GM03348 (cell line): ENCODE data around the gene TPD52L3.

Experiments
- DNase-seq: peaks from one replicate; pipeline ENCODE4 v3.0.0; 2012; ENCODE audit warnings: low spot score

TPD52L3 gene

DNA sequence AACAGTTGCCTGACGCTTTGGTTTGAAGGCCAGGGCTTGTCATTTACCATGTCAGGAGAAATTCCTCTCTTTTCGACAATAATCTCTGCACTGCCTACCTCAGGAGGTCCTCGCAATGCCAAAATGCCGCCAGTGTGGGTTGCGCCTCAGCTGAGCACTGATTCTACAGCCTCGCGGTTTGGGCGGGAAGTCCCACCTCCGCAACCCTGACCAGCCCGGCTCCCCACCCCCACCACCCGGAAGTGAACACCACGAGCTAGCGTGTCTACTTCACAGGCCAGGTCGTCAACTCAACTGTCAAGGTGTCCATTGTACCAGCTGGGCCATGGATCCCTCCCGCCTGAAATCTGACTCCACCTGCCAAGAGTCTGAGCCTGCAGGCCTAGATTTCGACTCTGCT, at the start of gene TPD52L3:
Gene TPD52L3 (plus strand): TSS at position 273 of the 400 bp plus-strand sequence. CDS start 221 bp downstream, outside the sequence.
- DNase-seq = no peak

DNA sequence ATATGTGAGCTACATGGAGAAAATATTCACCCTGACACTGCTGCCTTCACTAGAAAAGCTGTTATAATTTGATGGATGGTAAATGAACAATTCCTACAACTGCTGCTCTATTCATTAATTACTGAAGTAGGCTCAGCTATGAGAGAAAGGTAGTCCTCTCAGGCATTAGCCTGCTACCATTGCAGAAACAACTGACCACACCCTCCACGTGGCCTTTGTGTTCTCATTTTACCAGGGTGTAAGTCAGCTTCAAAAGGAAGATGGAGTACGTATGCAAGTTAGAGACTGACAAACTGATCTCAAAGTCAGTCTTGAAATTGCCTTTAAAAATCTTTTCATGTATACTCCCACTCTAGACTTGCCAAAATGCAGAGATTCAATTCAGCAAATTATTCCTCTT, 26.3 kb upstream of the TPD52L3 start:
- no peak for DNase-seq

DNA sequence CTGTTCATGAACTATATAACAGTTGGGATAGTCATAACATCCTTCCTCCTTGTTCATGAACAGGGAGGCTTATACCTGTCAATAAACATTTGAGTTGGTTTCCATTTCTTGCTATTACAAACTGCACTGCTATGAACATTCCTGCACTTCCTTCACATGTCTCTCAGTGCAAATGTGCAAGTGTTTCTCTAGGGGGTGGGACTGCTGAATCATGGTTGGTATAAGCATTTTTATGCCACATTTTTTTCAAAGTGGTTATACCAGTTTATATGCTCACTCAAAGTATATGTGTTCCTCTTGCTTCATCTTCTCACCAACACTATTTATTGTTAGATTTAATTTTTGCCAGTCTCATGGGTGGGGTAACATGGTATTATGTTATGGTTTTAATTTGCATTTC, 25.8 kb upstream of the TPD52L3 start:
- DNase-seq = peak; percentile 9

DNA sequence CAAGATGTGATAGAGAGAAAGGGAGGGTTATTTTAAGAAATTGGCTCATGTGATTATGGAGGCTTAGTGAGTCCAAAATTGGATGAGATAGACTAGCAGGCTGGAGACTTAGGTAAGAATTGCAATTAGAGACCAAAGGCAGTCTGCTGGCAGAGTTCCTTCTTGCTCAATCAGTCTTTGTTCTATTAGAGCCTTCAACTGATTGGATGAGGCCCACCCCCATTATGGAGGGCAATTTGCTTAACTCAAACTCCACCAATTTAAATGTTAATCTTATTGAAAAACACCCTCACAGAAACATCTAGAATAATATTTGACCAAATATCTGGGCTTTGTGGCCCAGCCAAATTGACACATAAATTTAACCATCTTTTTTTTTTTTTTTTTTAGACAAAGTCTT, 23.9 kb upstream of the TPD52L3 start:
- no peak for DNase-seq

DNA sequence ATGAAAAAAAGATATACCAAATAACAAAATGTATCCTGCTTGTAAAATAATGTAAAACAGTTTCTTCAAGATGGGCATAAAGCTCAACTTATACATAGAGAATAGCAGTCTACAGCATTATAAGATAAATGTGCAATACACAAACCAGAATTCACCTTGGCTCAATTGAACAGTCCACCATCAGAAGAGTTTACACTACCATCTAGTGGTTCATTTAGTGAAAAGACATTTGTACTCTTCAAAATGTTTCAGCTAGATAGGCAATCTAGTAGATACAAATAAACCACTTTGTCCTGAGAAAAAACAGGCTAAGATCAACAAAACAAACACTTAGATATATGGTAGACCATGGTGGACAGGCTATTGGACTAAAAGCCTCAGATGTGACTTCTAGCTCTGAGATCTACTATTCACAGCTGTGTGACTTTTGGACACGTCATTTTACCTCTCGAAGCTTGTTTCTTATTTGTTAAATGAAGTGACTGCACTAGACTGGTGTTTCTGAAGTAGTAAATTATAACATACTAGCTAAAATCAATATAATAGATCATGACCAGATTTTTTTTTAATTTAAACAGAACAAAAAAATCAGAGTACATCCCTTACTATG, 22.1 kb upstream of the TPD52L3 start:
- peak; percentile 68 for DNase-seq

DNA sequence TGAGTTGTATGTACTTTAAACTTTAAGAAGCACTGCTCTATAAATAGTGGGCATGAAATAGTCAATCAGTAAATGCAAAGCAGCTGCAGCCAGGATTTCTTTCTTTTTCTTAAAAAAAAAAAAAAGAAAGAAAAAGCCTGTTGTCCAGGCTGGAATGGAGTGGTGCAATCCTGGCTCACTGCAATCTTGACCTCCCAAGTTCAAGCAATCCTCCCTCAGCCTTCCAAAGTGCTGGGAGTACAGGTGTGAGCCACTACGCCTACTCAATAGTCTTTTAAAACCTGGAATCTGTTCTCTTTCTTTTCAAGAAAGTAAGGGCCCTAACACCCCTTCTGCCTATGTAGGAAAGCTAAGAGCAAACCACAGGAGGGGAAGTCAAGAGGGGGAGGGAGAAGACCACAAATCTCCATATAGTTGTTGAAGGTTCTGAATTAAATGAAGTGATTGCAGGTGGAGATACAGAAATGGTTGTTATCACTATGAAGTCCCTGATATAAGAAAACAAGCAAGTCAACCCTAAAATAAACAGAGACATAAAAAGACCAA, 20.6 kb upstream of the TPD52L3 start:
- DNase-seq = no peak

DNA sequence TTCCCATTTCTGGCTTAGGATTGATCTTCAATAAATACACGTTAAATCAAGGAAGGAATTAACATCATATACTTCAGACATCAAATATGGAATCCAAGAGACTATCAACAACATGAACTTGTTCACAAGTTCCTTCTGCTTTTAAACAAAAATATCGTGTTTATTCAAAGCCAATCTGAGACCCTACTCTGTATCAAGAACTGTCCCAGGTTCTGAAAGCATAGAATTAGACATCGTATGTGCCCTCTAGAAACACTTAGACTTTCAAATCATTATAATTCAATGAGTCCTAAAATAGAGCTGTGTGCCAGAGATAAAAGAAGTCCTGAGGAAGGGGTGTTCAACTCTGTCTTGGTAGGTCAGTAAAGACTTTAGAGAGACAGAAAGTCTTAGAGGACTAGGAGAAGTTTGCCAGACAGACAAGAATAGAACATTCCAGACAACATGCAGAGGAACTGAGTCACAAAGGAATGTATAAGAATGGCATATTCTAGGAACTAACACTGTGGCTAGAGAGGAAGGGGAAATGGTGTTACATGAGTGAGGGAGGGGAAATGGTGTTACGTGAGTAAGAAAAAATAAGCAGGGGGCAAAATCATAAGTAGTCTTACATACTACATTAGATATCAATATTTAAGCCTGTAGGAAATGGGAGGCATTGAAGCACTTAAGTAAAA, 2.9 kb downstream of the TPD52L3 start:
- no peak for DNase-seq

DNA sequence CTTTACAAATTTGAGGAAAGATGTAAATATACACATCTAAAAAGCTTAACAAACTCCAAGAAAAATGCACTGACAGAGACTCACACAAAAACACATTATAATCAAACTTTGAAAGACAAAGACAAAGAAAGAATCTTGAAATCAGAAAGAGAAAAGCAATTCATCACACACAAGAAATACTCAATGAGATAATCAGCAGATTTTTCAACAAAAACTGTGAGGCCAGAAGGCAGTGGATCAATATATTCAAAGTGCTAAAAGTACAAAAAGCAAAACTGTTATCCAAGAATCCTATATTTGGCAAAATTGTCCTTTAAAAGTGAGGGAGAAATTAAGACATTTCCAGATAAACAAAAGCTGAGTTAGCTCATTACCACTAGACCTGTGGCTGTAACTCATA, 6.1 kb downstream of the TPD52L3 start:
- DNase-seq = no peak

DNA sequence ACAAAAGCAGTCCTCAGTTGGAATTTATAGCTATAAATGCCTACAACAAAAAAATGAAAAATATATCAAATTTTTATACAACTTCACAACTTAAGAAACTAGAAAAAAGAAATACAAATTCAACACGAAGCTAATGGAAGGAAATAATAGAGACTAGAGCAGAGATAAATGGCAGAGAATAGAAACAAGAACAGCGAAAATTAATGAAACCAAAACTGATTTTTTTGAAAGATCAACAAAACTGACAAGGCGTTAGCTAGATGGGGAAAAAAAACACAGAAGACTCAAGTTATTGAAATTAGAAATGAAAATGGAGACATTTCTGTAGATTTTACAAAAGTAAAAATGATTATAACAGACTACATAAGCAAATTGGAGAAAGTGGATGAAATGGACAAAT, 20.6 kb downstream of the TPD52L3 start:
- DNase-seq = no peak

DNA sequence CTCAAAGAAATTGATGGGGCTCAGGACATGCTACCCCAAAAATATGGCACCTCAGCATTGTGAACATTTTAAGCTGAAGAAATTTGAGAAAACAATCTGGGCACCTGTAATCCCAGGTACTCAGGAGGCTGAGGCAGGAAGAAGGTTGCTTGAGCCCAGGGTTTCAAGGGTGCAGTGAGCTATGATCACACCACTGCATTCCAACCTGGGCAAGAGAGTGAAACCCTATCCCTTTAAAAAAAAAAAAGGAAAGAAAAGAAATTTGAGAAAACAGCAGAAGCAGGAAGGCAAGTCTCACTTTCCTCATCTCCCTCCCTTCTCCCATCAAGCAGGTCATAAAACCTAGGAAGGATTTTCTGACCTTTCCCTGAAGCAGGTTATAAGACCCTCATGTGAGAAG, 23.6 kb downstream of the TPD52L3 start:
- no peak for DNase-seq

DNA sequence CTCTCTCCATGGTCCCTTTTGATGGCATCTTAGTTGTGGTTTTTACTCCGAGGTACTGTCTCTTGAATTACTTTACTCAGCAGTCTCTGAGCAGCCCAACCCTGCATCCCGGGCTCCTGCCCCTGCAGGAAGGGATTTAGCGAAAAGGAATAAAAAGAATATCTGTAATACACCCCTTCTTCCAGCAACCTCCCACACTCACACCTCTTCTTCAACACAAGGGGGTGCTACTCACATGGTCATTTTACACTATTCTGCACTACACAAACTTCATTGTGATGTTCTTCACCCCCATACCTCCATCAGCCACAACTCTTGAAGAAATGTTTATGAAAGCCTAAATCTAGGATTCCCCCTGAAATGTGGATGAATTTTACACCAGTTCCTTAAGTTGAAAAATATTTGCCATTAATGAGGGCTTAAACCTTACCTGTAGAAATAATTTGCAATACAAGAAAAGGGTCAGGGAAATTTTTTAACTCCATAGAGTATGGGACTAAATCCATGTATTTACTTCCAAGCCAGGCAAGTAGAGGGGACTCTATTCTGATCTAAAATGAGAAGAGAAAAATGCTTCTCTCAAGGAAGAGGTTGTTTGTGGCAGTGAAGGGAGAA, 26.0 kb downstream of the TPD52L3 start:
- DNase-seq = peak; percentile 89

DNA sequence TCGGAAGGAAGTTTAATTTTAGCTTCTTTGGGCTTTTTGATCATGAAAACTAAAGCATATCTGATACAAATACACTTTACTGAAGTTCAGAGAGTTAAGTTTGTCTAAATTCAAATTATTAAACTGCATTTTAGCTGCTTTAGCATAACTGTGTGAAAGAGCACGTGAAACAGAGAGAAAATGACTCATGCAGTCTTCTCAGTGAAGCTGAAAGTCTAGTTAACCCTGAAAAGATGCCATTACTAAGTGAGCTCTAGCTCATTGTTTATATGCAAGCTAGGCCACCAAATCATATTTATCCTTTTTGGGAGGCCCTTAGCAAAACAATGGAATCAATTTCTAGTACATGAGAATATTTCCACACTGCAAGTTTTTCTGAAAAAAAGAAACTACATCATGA, 27.6 kb downstream of the TPD52L3 start:
- peak; percentile 55 for DNase-seq

DNA sequence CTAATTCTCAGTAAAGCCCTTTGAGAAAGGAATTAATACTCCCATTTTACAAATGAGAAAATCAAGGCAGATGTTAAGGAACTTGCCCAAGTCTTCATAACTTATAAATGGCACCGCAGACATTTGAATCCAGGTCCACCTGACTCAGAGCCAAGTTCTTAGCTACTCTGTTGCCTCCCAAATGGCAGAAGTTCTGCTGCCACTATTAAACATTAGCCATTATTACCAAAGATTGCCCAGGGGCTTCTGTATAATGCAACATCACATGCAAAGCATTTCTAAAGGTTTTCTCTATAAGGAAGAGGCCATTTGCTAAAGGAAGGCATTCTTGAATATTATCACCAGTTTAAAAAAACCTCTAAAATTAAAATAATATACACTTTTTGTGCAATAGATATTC, 28.3 kb downstream of the TPD52L3 start:
- DNase-seq = no peak

DNA sequence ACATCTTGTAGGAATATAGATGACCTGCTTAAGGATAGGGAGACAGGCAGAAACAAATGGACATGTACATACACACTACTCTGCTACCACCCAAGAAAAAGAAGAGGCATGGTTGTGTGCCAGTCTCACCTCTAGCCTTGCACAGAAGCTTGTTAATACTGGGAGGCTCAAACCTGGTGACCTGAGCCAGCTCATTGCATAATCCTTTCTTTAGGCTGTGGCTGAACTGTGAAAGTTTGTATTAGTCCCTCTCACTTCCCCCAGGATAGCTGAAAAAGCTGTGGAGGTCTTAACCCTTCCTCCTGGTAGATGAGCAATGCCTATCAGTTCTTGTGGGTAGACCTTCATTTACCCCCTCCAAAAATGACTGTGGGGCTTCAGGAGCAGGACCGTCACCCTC, 28.7 kb downstream of the TPD52L3 start:
- DNase-seq = no peak

DNA sequence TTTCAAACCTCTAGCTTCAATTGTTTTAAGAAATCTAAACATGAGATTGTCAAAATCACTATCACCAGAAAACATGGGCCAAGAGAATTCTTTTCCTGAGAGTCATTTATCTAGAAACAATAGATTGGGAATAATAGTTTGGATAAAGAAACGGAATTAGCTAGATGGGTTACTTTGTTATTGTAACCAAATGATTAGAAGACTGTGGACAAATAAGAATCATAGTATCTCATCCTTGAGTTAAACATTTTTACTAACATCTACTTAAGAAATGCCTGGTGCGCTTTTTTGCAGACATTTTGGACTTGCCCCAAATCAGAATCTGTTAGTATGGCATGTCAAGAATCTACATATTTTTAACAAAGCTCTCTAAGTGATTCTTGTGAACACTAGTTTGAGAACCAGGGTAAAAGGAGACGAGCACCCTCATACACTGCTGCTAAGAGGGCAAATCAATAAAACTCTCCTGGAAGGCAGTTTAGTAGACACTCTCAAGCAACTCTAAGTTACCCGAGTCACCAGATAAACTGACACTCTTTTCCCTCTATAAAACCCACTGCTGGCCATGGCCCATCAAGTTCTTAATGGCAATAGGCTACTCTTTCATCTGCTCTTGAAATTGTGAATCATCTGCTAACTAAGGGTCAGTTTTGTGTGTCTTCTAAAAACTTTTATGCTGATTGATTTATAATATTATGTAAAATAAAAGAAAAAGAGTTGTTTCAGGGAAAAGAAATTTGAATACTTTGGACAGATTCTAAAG, 39.1 kb downstream of the TPD52L3 start:
- DNase-seq = no peak

DNA sequence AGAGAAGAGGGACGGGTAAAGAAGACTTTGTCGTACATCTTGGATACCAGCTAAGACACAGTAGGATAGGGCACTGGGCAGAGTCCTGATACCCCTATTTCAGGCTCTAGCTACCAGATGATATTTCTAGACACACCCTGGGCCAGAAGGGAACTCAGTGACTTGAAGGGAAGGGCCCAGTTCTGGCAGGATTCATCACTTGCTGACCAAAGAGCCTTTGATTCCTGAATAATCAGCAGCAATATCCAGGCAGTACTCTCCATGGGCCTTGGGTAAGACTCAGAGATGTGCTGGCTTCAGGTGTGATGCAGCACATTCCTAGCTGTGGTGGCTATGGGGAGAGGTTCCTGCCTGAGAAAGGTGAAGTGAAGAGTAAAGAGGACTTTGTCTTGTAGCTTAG, 40.7 kb downstream of the TPD52L3 start:
- DNase-seq = no peak
